ENCODE data around the gene DNAJB1. TPM values are rescaled to one million over a fixed set of nuclear protein-coding genes. Genes with fewer than 3 reads are reported as not detected.

Gene DNAJB1
- total and polyA plus RNA-seq, 3 donors from 2014 or later = 185 to 386 (median 245) TPM

GRCh38 chr19:14516746-14517438 is 1.3 kb downstream of the DNAJB1 start:
- Histone ChIP-seq H3K27me3 (no peaks in the 10 kb centered on the region), H3K4me1 (peaks cover 44% of the 10 kb centered on the region), H3K36me3 (ENCODE audit: low read depth, missing control alignments) (no peaks in the 10 kb centered on the region), H3K9me3 (no peaks in the 10 kb centered on the region), H3K27ac (peak overlapping the region; percentile 99 to 100), H3K4me3 (peak overlapping the region; percentile 89 to 99)
- no peak for DNase-seq
- 15 to 22% methylated on average over 18 to 22 of the region's 22 CpGs for WGBS, 2 donors
- no peak for TF ChIP-seq CTCF (IDR thresholded peaks at IDR 0.05)
- intact Hi-C loops (cut with DNase I; ENCODE audit: low total_unique reads) = no loop called here

GRCh38 chr19:14516048-14516534 is 2.1 kb downstream of the DNAJB1 start:
- H3K4me1 ChIP-seq = peaks cover 44% of the 10 kb centered on the region
- DNase-seq = no peak
- H3K9me3 ChIP-seq = no peaks in the 10 kb centered on the region
- no peaks in the 10 kb centered on the region for H3K27me3 ChIP-seq
- H3K27ac ChIP-seq = peak overlapping the region in 1 of 2 donors; percentile 100
- H3K4me3 ChIP-seq = peak overlapping the region in 1 of 2 donors; percentile 89
- intact Hi-C loops (cut with DNase I; ENCODE audit: low total_unique reads) = no loop called here
- no peak for TF ChIP-seq POLR2A (IDR thresholded peaks at IDR 0.05)
- no peaks in the 10 kb centered on the region for H3K36me3 ChIP-seq (ENCODE audit: low read depth, missing control alignments)
- 36 to 46% methylated on average over 15 of the region's 15 CpGs for WGBS, 2 donors

GRCh38 chr19:14515501-14516047 is 2.6 kb downstream of the DNAJB1 start:
- intact Hi-C loops (cut with DNase I; ENCODE audit: low total_unique reads) = no loop called here
- 45 to 60% methylated on average over 8 of the region's 8 CpGs for WGBS, 2 donors

GRCh38 chr19:14514215-14514863 is 3.9 kb downstream of the DNAJB1 start:
- peak overlapping the region in 1 of 2 donors; percentile 35 for H3K27ac ChIP-seq
- no peak for TF ChIP-seq CTCF (IDR thresholded peaks at IDR 0.05)
- TF ChIP-seq POLR2A (IDR thresholded peaks at IDR 0.05) = no peak
- WGBS, 2 donors = 52 to 61% methylated on average over 8 of the region's 8 CpGs

More at GRCh38 chr19:14515501-14516047, 2.6 kb downstream of the DNAJB1 start:
- peaks cover 44% of the 10 kb centered on the region for H3K4me1 ChIP-seq
- no peak for TF ChIP-seq CTCF (IDR thresholded peaks at IDR 0.05)
- no peak for TF ChIP-seq POLR2A (IDR thresholded peaks at IDR 0.05)
- H3K27ac ChIP-seq = peak overlapping the region in 1 of 2 donors; percentile 100
- H3K4me3 ChIP-seq = no peak overlapping the region
- no peaks in the 10 kb centered on the region for H3K9me3 ChIP-seq
- no peaks in the 10 kb centered on the region for H3K36me3 ChIP-seq (ENCODE audit: low read depth, missing control alignments)
- DNase-seq = no peak
- no peaks in the 10 kb centered on the region for H3K27me3 ChIP-seq

GRCh38 chr19:14512406-14512961 is 5.7 kb downstream of the DNAJB1 start:
- Histone ChIP-seq H3K27me3 (no peaks in the 10 kb centered on the region), H3K36me3 (ENCODE audit: low read depth, missing control alignments) (no peaks in the 10 kb centered on the region), H3K9me3 (no peaks in the 10 kb centered on the region), H3K27ac (no peak overlapping the region), H3K4me3 (no peak overlapping the region), H3K4me1 (peaks cover 27% of the 10 kb centered on the region)
- TF ChIP-seq CTCF (IDR thresholded peaks at IDR 0.05) (no peak), POLR2A (IDR thresholded peaks at IDR 0.05) (no peak)
- intact Hi-C loops (cut with DNase I; ENCODE audit: low total_unique reads) = no loop called here
- no peak for DNase-seq
- 91 to 97% methylated on average over 14 of the region's 14 CpGs for WGBS, 2 donors

More at GRCh38 chr19:14514215-14514863, 3.9 kb downstream of the DNAJB1 start:
- DNase-seq = no peak
- no peaks in the 10 kb centered on the region for H3K36me3 ChIP-seq (ENCODE audit: low read depth, missing control alignments)
- no peaks in the 10 kb centered on the region for H3K9me3 ChIP-seq
- no peak overlapping the region for H3K4me3 ChIP-seq
- peaks cover 34% of the 10 kb centered on the region for H3K4me1 ChIP-seq
- intact Hi-C loops (cut with DNase I; ENCODE audit: low total_unique reads) = no loop called here
- H3K27me3 ChIP-seq = no peaks in the 10 kb centered on the region

Measured in testis (tissue), 3 donors.